ENCODE measurements around the gene MOB3C.
A peak's percentile ranks its signal among the peaks of the same experiment; 100 is the strongest.
"Not testable (repeated sequence)": the region's sequence is repeated elsewhere in the genome, so short reads cannot be mapped to it uniquely, and the experiment has no call there.

Gene MOB3C

GRCh38 chr1:46616277-46617107 lies at the start of gene MOB3C:
MOB3C (minus strand) TSS chr1:46616811; CDS start chr1:46613321, 3,490 bp downstream.
- DNase-seq = peak; percentile 70

GRCh38 chr1:46665983-46666382 lies 49.4 kb upstream of the MOB3C start:
- DNase-seq = no peak

- not testable (repeated sequence) for DNase-seq
Observed at GRCh38 chr1:46662919-46663318, 46.3 kb upstream of the MOB3C start.

GRCh38 chr1:46660116-46660515 lies 43.5 kb upstream of the MOB3C start:
- not testable (repeated sequence) for DNase-seq

- no peak for DNase-seq
Observed at GRCh38 chr1:46659307-46659870, 42.8 kb upstream of the MOB3C start.

GRCh38 chr1:46657775-46658174 lies 41.2 kb upstream of the MOB3C start:
- no peak for DNase-seq

GRCh38 chr1:46656643-46657042 lies 40.0 kb upstream of the MOB3C start:
- no peak for DNase-seq

GRCh38 chr1:46655848-46656247 lies 39.2 kb upstream of the MOB3C start:
- no peak for DNase-seq

- DNase-seq = not testable (repeated sequence)
Observed at GRCh38 chr1:46654698-46655097, 38.1 kb upstream of the MOB3C start.

- DNase-seq = no peak
Observed at GRCh38 chr1:46654012-46654411, 37.4 kb upstream of the MOB3C start.

- no peak for DNase-seq
Observed at GRCh38 chr1:46653405-46653958, 36.9 kb upstream of the MOB3C start.

- no peak for DNase-seq
Observed at GRCh38 chr1:46652321-46653100, 35.9 kb upstream of the MOB3C start.

- DNase-seq = not testable (repeated sequence)
Observed at GRCh38 chr1:46651152-46651551, 34.5 kb upstream of the MOB3C start.

GRCh38 chr1:46650491-46650890 lies 33.9 kb upstream of the MOB3C start:
- no peak for DNase-seq

GRCh38 chr1:46649764-46650163 lies 33.2 kb upstream of the MOB3C start:
- DNase-seq = no peak

- no peak for DNase-seq
Observed at GRCh38 chr1:46647611-46648010, 31.0 kb upstream of the MOB3C start.

GRCh38 chr1:46646844-46647243 lies 30.2 kb upstream of the MOB3C start:
- no peak for DNase-seq

GRCh38 chr1:46646331-46646730 lies 29.7 kb upstream of the MOB3C start:
- no peak for DNase-seq

GRCh38 chr1:46645815-46646214 lies 29.2 kb upstream of the MOB3C start:
- DNase-seq = no peak

GRCh38 chr1:46643368-46643775 lies 26.8 kb upstream of the MOB3C start:
- no peak for DNase-seq

GRCh38 chr1:46642115-46642680 lies 25.6 kb upstream of the MOB3C start:
- no peak for DNase-seq

GRCh38 chr1:46639547-46639946 lies 22.9 kb upstream of the MOB3C start:
- DNase-seq = no peak

GRCh38 chr1:46638921-46639320 lies 22.3 kb upstream of the MOB3C start:
- no peak for DNase-seq
